NCI-H2196 (cell line): ENCODE measurements around the gene ZDHHC22.
A peak's percentile ranks its signal among the peaks of the same experiment; 100 is the strongest.

Source experiments
- DNase-seq: peaks from one replicate; lab custom pipeline; 2025; ENCODE audit not compliant: unreplicated experiment; lab: John Stamatoyannopoulos, UW

ZDHHC22 gene

DNA sequence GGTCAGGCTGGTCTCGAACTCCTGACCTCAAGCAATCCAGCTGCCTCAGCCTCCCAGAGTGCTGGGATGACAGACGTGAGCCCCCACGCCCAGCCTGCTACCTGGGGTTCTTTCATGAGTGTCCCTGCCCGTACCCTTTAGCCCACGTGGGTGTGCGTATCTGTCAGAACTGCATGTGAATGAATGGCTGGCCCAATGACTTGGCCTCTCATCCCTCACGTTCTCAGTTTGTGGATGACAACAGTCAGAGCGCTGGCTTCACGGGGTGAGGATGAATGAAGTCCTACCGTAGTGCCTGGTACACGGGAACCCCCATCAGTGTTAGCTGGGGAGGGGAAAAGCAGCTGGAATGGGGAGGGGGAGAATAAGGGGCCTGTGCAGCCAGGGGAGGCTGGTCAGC is 16.1 kb upstream of the ZDHHC22 start:
- no peak for DNase-seq

DNA sequence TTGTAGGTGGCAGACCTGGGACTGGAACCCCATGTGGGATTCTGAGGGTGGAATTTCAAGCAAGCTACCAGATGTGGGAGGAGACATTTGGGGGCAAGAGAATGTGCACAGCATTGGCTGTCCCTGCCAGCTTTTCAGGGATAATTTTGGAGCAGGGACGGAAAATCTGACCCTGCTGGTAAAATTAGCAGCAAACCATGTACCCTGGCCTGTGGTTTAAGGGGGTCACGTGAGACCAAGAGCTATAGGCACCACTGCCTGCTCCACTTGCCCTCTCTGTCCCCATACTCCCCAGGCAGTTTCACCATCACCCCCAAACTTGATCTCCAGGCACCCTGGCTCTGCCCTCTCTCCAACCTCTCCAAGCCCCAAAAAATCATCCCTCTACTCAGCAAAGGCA is 13.5 kb upstream of the ZDHHC22 start:
- no peak for DNase-seq

DNA sequence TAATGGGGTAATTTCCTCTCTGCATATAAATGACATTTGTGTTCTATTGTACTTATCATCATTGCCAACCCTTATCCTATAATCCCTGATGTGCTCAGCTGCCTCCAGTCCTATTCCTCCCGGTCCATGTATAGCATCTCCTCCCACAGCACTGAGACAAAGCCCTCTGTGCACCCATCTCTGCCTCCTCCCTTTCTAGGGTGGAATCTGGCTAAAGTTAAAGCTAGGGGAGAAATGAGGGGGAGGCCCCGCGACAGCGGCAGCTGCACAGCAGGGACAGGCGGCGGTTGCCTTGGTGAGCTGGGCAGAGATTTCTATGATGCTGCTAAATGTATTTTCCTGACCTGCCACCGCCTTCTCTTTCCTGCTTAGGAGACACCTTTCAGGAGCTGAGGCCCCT is 12.8 kb upstream of the ZDHHC22 start:
- no peak for DNase-seq

DNA sequence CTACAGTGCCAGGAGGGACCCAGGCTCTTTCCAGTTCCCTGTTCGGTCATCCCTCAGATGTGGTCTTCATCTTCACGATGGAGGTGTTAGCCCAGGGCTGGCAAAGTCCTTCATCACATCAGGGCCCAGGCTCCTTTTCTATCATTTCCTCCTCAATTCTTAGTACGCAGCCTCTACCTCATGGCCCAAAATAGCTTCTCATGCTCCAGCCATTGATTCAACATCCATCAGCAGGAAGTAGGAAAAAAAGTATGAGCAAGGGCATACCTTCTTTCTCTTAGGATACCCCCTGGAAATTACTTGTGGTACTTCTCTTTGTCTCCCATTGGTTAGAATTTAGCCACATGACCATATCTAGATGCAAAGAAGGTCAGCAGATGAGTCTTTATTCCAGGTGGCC is 12.2 kb upstream of the ZDHHC22 start:
- DNase-seq, result no peak

DNA sequence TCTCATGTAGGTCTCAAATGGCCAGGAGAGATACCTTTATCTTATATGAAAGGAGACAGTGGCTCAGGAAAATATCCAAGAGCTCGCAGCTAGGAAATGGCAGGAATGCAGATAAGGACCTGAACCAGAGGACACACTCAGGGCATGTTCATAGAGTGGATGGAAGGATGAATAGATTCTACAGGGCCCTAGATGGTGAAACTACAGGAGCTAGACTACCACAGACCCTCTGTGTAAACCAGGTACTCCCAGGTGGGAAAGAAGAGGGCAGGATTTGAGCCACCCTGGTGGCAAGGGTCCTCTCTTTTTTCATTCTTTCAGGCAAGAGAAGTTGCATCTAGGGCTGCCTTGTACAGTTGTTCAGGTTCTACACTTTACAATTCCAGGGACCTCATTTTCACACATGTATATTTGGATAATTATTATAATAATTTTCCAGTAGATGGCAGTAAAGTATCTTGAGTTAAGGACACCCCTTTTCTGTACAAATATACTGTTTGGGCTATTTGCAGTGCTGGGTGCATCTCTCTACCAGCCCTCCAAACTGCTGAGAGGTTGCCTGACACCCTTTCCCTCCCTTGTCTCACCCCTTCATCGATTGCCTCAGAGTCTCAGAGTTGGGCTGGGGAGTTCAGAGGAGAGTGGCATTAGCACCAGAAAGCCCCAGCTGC is 10.5 kb upstream of the ZDHHC22 start:
- DNase-seq, result peak; percentile 70

DNA sequence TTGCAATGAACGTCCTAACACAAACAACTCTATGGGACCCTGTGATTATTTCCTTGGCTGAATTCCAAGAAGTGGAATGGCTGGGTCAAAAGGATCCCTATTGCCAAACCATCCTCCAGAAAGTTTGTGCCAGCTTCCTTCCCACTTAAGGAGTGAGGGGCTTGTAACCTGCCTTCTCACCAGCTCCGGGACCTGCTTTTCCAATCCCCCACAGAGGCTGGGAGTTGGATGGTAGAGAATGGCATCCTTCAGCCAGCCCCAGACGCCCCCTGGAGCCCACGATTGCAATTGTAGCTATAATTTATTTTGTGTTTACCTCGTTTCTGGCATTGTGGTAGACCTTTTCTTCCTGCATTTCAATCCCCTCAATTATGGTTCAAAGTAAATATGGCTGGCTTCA is 9.7 kb upstream of the ZDHHC22 start:
- peak; percentile 50 for DNase-seq

DNA sequence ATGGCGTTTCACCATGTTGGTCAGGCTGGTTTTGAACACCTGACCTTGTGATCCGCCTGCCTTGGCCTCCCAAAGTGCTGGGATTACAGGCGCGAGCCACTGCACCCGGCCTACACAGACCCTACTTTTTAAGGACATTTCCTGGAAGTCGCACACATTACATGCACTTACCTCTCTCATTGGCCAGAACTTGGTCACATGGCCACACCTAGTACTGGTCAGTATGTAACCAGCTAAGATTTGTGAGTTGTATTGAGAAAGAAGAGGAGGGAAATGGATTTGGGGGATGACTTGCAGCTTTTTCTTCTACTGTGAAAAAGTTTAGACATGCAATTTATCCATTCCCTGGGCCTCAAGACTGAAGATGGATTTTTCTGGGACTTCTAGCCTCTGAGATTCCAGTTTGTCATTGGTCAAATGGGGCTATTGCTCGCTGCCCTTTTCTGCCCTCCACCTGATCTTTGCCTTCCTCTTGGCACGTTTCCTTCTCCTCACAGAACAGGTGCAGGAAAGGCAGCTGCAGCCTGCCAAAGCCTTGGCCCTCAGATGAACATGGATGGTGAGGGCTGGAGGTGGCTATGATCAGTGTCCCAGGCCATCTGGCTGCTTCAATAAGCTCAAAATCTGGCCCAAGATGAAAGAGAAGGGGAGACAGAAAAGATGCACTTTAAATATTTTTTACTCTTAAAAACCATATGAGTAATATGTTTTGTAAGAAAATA is 7.1 kb upstream of the ZDHHC22 start:
- DNase-seq, result peak; percentile 83

DNA sequence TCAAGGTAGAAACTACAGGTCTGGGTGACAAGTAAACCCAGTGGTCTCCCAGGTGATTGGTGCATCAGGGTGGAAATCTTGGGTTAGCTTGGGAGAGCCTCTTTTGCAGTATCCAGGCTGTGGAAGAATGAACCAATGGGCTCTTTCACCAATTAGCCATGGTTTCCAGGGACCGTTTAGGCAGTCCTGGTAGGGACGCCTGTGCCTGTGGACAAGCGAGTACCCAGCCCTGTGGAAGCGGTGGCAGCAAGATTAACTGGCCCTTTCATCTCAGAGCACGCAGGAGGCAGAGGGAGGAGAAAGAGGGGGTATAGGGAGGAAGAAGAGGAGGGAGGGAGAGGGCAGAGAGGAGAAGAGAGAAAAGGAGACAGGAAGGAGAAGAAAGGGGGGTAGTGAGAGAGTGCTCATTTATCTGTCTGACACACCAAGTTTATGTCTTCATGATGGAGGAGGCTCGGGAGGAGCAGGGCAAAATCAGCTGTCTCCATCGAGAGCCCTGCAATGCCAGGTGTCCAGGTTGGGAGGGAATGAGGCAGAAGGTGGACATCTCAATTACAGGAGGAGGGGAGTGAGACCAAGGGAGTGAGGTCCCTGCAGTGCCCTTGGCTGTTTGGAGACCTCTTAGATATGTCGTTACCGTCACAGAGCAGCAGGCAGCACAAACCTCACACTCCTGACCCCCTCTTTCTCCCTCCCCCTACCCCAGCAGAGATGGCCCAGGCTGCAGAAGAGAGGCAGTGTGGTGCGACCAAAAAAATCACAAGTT is 4.6 kb upstream of the ZDHHC22 start:
- no peak for DNase-seq

DNA sequence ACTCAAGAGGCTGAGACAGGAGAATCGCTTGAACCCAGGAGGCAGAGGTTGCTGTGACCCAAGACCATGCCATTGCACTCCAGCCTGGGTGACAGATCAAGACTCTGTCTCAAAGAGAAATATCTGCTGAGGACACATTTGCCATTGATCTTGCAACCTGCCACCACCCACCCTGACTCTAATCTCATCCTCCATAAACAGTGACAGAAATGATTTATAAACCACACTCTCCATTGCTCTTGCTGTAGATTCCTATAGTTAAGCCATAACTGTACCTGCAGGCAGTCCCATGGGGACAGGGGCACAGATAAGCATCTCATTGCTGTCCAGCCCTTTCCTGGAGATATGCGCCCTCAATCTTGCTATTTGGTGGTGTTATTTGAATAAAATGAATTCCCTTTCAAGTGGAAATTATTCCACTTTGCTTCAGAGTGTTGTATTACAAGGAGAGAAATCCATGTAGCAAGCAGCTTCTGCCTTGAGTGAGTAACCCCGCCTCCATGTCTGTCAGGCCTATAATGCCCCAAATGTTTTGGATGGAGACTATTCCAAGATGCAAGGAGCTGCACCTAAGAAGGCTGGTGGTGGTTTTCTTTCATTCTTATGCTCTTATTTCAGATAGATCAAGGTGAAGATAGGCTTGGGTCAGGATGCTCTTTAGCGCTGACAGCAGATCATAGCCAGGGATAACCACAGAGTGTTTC is 3.0 kb upstream of the ZDHHC22 start:
- DNase-seq, result no peak

DNA sequence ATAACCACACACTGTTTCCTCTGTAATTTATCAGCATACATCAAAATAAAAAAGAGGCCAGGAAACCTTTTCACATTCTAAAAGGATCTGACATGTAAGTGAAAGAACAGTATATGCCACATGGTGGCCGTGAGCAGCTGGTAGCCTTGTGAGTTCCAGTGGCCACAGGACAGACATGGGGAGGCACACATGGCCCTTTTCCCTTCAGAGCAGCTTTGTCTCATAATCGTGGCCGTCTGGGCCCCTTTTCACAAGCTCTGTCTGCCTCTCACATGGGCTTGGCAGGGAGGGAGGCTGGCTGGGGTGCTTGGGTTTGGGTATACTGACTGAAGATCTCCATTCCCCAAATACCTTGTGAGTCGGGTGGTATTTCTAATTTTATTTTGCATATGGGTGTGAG is 1.5 kb upstream of the ZDHHC22 start:
- no peak for DNase-seq

DNA sequence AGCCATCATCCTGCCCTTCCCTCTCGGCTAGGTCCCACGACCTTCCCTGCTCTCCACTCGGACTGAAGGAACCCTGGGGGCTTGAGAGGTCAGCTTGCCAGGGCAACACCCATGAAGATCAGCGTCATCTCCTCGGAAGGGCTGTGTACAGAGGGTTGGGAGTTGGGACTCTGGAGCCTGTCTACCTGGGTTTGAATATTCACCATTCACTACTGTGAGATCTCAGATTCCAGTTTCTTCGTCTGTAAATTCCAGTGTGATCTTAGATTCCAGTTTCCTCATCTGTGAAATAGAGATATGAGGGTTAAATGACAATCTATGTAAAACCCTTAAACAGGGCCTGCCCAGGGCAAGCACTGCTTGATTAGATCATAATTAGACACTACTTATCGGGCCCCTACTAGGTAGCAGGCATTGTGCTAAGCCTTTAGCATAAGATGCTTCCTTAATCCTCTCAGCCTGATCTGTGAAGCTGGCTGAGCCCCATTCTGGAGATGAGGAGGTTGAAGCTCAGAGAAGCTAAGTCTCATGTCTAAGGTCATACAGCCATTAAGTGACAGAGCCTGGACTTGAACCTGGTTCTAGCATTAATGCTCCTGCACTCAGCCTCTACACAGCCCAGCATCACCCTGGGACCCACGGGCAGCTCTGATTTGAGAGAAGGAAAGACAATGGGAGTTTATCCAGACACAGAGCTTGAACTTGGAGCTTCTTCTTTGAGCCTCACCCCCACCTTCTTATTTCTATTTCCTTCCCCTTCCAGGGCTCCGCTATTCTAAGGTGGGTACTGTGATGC is 612 bp upstream of the ZDHHC22 start:
- DNase-seq, result no peak

DNA sequence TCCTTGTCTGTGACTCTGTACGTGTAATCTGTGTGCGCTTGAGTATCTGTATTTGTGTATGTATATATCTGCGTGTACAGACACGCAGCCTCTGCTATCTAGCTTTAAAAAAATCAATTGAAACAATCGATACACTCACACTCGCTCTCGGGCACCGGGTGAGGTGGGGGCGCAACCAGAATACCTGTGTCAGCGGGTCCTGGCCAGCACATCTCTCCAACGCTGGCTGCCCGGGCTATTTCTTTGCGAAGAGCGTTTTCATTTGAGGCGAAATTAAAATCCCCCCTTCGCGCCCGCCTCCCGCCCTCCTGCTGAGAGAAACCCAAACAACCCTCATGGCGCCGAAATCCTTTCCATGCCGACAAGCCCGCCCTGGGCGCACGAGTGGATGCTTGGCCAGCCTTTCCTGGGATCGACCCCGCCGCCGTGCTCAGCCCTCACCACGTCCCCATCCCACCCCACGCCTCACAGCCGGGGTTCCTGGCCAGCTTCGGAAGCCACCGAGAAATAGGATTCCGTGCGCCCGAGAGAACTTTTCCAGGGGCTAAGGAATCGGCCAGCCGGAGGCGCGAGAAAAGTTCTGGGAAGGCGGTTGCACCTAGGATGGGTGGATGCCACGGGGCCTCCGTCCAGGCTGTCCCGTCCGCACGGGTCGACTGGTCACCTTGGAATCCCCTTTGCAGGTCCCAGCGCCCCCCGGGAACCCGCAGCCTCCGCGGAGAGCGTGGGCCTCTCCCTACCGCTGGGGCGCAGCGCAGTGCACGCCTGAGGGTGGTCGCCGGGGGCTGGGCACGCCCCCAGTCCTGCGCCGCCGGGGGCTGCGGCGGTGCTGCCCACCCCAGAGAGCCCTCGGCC is 1.0 kb downstream of the ZDHHC22 start:
- peak; percentile 21 for DNase-seq

DNA sequence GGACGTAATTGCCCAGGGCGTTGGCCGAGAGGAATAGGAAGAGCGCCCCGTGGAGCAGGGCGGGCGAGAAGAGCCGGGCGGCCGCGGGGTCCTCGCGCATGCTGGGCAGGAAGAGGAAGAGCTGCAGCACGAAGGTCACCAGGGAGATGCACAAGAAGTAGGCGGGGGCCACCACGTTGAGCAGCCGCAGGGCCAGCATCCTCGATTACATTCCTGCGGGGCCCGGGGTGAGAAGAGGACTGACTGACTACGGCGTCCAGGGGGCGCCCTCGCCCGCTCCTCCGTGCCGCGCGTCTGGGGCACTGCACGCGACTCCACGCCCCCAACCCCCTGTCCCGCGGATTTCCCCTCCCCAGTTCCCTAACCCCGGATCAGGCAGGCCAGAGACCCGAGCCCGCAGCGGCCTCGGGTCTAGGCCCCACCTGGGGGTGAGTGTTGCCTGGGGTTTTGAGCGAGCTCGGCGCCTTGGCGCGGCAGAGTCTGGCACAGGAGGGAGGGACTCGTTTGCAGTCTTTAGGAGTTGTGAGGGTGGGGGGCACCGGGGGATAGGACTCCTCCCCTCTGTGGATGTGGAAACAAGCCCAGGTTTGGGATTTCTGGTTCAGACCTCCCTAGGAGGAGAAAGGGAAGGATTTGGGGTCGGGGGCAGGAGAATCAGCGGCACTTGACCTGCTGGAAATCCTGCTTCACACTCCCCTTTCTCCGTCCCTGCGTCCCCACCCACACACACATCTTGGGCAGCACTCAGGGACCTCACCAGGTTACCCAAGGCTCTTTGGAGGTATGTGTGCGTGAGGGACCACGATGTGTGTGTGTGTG is 1.8 kb downstream of the ZDHHC22 start:
- peak; percentile 74 for DNase-seq

DNA sequence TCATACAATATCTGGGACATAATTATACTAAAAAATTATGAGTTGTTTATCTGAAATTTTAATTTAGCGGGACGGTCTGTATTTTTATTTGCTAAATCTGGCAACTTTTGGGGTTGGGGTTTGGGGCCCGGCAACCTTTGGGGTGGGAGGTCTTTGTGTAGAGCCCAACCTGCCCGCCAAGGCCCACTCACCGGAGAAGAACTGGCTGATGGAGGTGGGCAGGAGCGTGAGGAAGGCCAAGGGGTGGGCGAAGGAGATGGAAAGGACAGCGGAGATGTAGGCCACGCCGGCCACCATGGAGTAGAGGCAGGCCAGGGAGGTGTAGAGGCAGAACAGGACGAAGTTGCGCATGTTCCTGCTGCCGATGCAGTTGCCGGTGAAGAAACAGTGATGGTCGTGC is 2.6 kb downstream of the ZDHHC22 start:
- no peak for DNase-seq

DNA sequence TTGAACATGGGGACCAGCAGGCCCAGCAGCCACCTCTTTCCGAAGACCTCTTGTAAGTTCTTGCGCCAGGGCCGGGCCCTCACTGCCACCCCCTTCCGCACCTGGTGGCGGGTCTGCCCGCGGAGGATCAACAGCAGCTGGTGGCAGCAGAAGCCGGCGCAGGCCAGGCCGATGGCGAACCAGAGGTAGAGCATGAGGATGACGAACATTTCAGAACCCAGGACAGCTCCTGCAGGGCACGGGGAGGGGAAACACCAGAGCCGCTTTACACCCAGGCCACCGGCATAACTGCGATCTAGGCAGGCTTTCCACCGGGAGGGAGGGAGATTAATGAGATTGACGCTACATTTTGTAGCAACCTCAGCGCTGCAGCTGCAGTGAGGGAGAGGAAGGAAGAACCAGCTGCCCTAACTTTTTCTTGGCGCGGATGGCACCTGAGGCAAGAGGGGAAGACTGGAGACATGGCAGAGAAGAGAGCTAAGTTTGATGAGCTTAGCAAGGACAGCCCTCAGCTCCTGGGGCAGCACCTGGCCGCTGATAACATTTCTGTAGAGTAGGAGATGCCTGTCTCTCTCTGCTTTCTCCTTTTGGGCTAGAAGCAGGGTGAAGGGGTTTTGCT is 7.8 kb downstream of the ZDHHC22 start:
- DNase-seq, result no peak

DNA sequence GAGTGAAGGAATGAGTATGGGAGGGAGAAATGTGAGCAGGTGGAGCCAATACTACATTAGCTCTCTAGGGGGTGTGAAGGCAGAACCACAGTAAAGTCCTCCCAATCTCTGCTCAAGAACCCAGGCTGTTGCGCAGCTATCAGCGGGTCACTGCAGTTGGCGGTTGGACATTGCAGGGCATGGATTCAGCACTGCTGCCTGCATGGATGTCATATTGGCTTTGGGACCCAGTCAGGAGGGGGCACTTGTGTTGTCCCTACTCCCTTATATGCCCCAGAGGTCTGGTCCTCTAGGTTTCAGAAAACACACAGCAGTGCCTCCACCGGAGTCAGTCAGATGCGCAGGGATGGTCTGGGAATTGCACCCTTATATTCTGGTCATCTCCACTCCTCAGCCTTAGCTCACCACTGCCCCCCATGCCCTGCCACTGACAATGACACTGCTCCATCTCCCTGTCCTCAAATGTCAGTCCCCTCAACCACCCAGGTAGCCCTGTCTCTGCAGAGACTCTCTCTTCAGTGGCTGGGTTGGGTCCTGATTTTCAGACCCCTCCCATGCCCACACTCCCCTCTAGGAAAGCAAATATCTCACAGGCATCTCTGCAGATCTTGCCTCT is 9.6 kb downstream of the ZDHHC22 start:
- no peak for DNase-seq

DNA sequence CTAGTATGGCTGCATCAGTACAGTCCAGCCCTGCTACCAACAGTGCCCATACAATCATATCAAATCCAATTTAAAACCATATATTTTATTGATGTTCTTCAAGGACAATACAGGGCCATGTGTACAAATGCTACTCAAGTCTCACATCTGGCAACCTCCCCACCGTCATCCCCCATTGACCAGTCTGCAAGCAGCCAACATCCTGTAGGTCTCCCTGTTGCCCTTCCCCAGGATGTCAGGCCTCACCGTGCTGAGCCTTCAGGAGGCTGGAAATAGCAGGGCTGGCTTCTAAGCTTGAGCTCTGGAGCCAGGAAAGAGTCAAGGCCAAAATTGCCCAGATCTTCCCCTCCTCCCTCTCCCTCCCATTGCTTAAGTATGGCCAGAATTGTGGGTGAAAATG is 10.4 kb downstream of the ZDHHC22 start:
- no peak for DNase-seq

DNA sequence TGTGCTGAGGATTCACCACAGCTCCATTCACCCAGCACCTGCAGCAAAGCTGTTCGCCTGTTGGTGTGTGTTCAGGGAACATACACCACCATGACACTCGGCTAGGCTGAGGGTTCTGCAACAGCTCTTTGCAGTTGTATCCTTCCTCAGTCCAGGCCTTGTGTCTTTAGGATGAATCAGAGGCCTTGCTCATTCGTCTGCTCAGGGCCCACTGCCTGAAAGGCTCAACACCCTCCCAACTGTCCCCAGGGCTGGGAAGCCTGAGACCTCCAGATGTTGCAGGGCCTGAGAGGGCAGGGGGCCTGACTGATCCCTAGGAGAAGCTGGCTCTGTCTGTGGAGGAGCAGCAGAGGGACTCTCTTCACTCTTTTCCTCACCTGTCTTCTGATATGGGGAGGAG is 11.2 kb downstream of the ZDHHC22 start:
- DNase-seq, result no peak
